CD14-positive monocyte (primary cell): ENCODE measurements around the gene PXMP4. TPM values are rescaled to one million over a fixed set of nuclear protein-coding genes. Genes with fewer than 3 reads are reported as not detected.

Experiments used
- DNase-seq, 3 donors: peaks; one replicate each; pipeline ENCODE4 v3.0.0-alpha.2; 2011 to 2022
- H2AFZ ChIP-seq: 2 replicates; pipeline ENCODE4 v1.6.0; 2012; ENCODE audit warnings: mild to moderate bottlenecking, low read depth, low read length, inconsistent platforms; ENCODE audit not compliant: insufficient read depth, poor library complexity, severe bottlenecking
- H3K27ac ChIP-seq, 2 donors: 1 replicate in 1 of 2; 2 replicates in 1 of 2; pipeline ENCODE4 v1.5.1; 2012 to 2013; ENCODE audit warnings: low read length in 2 of 2, control low read depth in 1 of 2, inconsistent platforms in 1 of 2, low read depth in 1 of 2, mild to moderate bottlenecking in 1 of 2
- H3K27me3 ChIP-seq, 2 donors: one replicate each; pipeline versions ENCODE4 v1.6.0 to v1.6.1; 2011 to 2013; ENCODE audit warnings: low read length in 2 of 2; ENCODE audit not compliant: control insufficient read depth in 2 of 2, insufficient read depth in 2 of 2
- H3K36me3 ChIP-seq, 2 donors: replicated peaks in 1 of 2; 1 replicate in 1 of 2; 2 replicates in 1 of 2; pipeline versions ENCODE4 v1.5.1 to v1.6.1; 2012 to 2013; ENCODE audit warnings: low read length in 2 of 2, control low read depth in 1 of 2, inconsistent platforms in 1 of 2, mild to moderate bottlenecking in 1 of 2; ENCODE audit not compliant: insufficient read depth in 2 of 2, control insufficient read depth in 1 of 2
- H3K4me1 ChIP-seq, 2 donors: 1 replicate in 1 of 2; 2 replicates in 1 of 2; pipeline versions ENCODE4 v1.5.1 to v1.6.1; 2012 to 2013; ENCODE audit warnings: low read length in 2 of 2, control low read depth in 1 of 2, inconsistent platforms in 1 of 2, mild to moderate bottlenecking in 1 of 2, moderate library complexity in 1 of 2; ENCODE audit not compliant: insufficient read depth in 2 of 2, control insufficient read depth in 1 of 2
- H3K4me2 ChIP-seq: replicated peaks from 2 replicates; pipeline ENCODE3; 2012; ENCODE audit warnings: low read length, moderate library complexity, mild to moderate bottlenecking; ENCODE audit not compliant: poor library complexity, severe bottlenecking; ENCODE audit errors: extremely low read depth
- H3K4me3 ChIP-seq, 3 experiments: fragments of 200-600 bp in 1 of 3; sonication (generic) in 1 of 3; replicated peaks in 1 of 3; 1 replicate in 2 of 3; 2 replicates in 1 of 3; pipeline ENCODE4 v1.5.1; 2011 to 2013; ENCODE audit warnings: low read length in 3 of 3, mild to moderate bottlenecking in 3 of 3, control low read depth in 2 of 3, low read depth in 2 of 3, inconsistent platforms in 1 of 3, moderate library complexity in 1 of 3
- H3K79me2 ChIP-seq: 2 replicates; pipeline ENCODE4 v1.6.0; 2012; ENCODE audit warnings: mild to moderate bottlenecking, control low read depth, inconsistent platforms, low read length, moderate library complexity; ENCODE audit not compliant: insufficient read depth
- H3K9ac ChIP-seq: 2 replicates; pipeline ENCODE4 v1.6.0; 2017; ENCODE audit warnings: low read length, mild to moderate bottlenecking; ENCODE audit not compliant: insufficient read depth, poor library complexity, severe bottlenecking
- H3K9me3 ChIP-seq, 2 donors: replicated peaks in 1 of 2; 1 replicate in 1 of 2; 2 replicates in 1 of 2; pipeline versions ENCODE4 v1.5.1 to v1.6.1; 2012 to 2013; ENCODE audit warnings: low read length in 2 of 2, control low read depth in 1 of 2; ENCODE audit not compliant: control insufficient read depth in 1 of 2, insufficient read depth in 1 of 2
- H4K20me1 ChIP-seq: 2 replicates; pipeline ENCODE4 v1.6.0; 2012; ENCODE audit warnings: mild to moderate bottlenecking, low read length, control low read depth, moderate library complexity; ENCODE audit not compliant: insufficient read depth
- H3K27ac Mint-ChIP-seq, 7 donors: one replicate each; pipeline ENCODE4 v1.8.0; 2020; ENCODE audit warnings: mild to moderate bottlenecking in 7 of 7, mixed read lengths in 7 of 7, moderate library complexity in 6 of 7, inconsistent platforms in 2 of 7
- H3K27me3 Mint-ChIP-seq, 3 donors: one replicate each; pipeline ENCODE4 v1.8.0; 2021 to 2022; ENCODE audit warnings: low read depth in 3 of 3, mild to moderate bottlenecking in 3 of 3, mixed read lengths in 3 of 3, moderate library complexity in 3 of 3, inconsistent platforms in 1 of 3
- H3K36me3 Mint-ChIP-seq, 2 donors: one replicate each; pipeline ENCODE4 v1.8.0; 2020; ENCODE audit warnings: mixed read lengths in 2 of 2, inconsistent platforms in 1 of 2, mild to moderate bottlenecking in 1 of 2
- H3K4me1 Mint-ChIP-seq: one replicate; pipeline ENCODE4 v1.8.0; 2020; ENCODE audit warnings: mild to moderate bottlenecking, mixed read lengths
- H3K4me3 Mint-ChIP-seq, 2 donors: one replicate each; pipeline ENCODE4 v1.8.0; 2020; ENCODE audit warnings: mild to moderate bottlenecking in 2 of 2, mixed read lengths in 2 of 2, moderate library complexity in 1 of 2
- H3K9me3 Mint-ChIP-seq, 7 donors: one replicate each; pipeline ENCODE4 v1.8.0; 2020 to 2022; ENCODE audit warnings: mixed read lengths in 7 of 7, mild to moderate bottlenecking in 6 of 7, moderate library complexity in 6 of 7, inconsistent platforms in 2 of 7
- CTCF ChIP-seq: fragments of 200-600 bp; IDR thresholded peaks from one replicate; pipeline ENCODE4 v1.8.0; 2022; ENCODE audit warnings: antibody characterized with exemption, mild to moderate bottlenecking
- WGBS: methylation state at CpG from one replicate; pipeline ENCODE4 v1.1.5; 2013; ENCODE audit warnings: missing lambda C conversion rate; ENCODE audit not compliant: insufficient coverage; 5-methylcytosine and 5-hydroxymethylcytosine counted together
- intact Hi-C, 2 donors: fragments of 100-400 bp; cut with micrococcal nuclease; formaldehyde crosslinking; loops; one replicate each; pipeline versions ENCODE4 v1.15.0 to v1.15.1; 2023
- polyA plus RNA-seq, 3 donors: library from polyadenylated mRNA; depleted of rRNA in 1 of 3; unstranded in 2 of 3; stranded (reverse) in 1 of 3; fragments of 300-500 nt in 2 of 3; fragments of >200 nt in 1 of 3; fragmentation: Illumina TruSeq in 2 of 3; gene quantifications; 1 replicate in 2 of 3; 2 replicates in 1 of 3; pipeline ENCODE4 v1.2.3, GENCODE V29; 2012 to 2021

PXMP4 gene
- polyA plus RNA-seq, 3 donors, result 4.9 to 11.4 (median 9.0) TPM

GRCh38 chr20:33660685-33661058 lies 59.4 kb downstream of the PXMP4 start:
- H3K4me1 Mint-ChIP-seq, result peaks cover 20% of the 10 kb centered on the region
- H3K9ac ChIP-seq, result no peak overlapping the region

DNA sequence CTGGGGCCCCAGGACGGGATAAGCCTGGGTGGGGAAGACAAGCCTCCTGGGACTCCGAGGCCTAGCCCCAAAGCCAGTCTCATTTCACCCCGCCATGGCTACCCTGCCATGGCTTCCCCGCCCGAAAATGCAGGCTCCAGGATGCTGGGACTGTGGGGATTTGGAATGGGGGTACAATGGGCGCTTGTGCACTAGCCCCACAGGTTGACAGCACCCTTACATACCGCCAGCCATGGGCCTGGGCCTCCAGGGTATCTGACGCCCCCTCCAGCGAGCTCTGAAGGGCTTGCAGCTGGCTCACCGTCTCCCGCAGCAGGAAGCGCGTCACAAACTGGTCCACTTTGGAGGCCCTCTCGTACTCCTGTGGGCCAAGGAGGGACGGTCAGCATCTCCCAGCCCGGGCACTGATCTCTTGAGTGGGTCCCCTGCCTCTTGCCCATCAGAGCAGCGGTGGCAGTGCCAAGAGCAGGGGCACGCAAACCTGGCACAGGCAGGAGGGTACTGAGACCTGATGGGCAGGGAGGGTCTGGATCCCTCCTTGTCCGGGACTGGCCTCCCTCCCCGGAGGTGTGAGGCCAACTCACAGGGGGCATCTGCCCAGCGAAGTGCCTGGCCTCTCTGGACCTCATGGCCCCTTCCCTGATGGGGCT lies 60.0 kb downstream of the PXMP4 start:
- no peak overlapping the region for H2AFZ ChIP-seq
- Mint-ChIP-seq H3K4me1 (peaks cover 20% of the 10 kb centered on the region), H3K9me3 (peaks cover 0 to 3% (median 0%) of the 10 kb centered on the region in 7 donors), H3K27me3 (peaks cover 0 to 3% (median 3%) of the 10 kb centered on the region in 3 donors), H3K27ac (no peak overlapping the region), H3K36me3 (peaks cover 0 to 5% of the 10 kb centered on the region in 2 donors), H3K4me3 (no peak overlapping the region)
- no peaks in the 10 kb centered on the region for H3K36me3 ChIP-seq
- no peaks in the 10 kb centered on the region for H3K27me3 ChIP-seq
- intact Hi-C loops, result loop anchor here (5.0 to 10.0 kb wide), 3 partner anchors 175 to 335 kb away; partner anchors contain the start of gene RALY (in 2 of the 2)
- 96% methylated on average over 21 of the region's 21 CpGs for WGBS
- H4K20me1 ChIP-seq, result no peaks in the 10 kb centered on the region
- no peak overlapping the region for H3K9ac ChIP-seq
- H3K9me3 ChIP-seq, result no peaks in the 10 kb centered on the region
- no peaks in the 10 kb centered on the region for H3K79me2 ChIP-seq
- no peak for DNase-seq
- H3K4me3 ChIP-seq, result no peak overlapping the region
- H3K4me2 ChIP-seq, result no peak overlapping the region
- peaks cover 16 to 22% of the 10 kb centered on the region in 2 donors for H3K4me1 ChIP-seq
- TF ChIP-seq CTCF, result no peak
- H3K27ac ChIP-seq, result no peak overlapping the region

More at GRCh38 chr20:33660685-33661058, 59.4 kb downstream of the PXMP4 start:
- DNase-seq, result no peak
- H3K9me3 Mint-ChIP-seq, result peaks cover 0 to 3% (median 0%) of the 10 kb centered on the region in 7 donors
- H3K4me3 ChIP-seq, result no peak overlapping the region
- H3K27me3 ChIP-seq, result no peaks in the 10 kb centered on the region
- no peak for TF ChIP-seq CTCF
- peaks cover 17 to 24% of the 10 kb centered on the region in 2 donors for H3K4me1 ChIP-seq
- H3K9me3 ChIP-seq, result no peaks in the 10 kb centered on the region
- H3K4me2 ChIP-seq, result no peak overlapping the region
- H3K36me3 ChIP-seq, result no peaks in the 10 kb centered on the region
- no peak overlapping the region for H3K27ac ChIP-seq
- no peaks in the 10 kb centered on the region for H3K79me2 ChIP-seq
- no peak overlapping the region for H3K4me3 Mint-ChIP-seq
- intact Hi-C loops, result loop anchor here (5.0 to 10.0 kb wide), 3 partner anchors 176 to 334 kb away; partner anchors contain the start of gene RALY (in 2 of the 2)
- H3K27ac Mint-ChIP-seq, result no peak overlapping the region
- peaks cover under 1 to 3% (median 3%) of the 10 kb centered on the region in 3 donors for H3K27me3 Mint-ChIP-seq
- no peak overlapping the region for H2AFZ ChIP-seq
- peaks cover 0 to 5% of the 10 kb centered on the region in 2 donors for H3K36me3 Mint-ChIP-seq
- no peaks in the 10 kb centered on the region for H4K20me1 ChIP-seq
- WGBS, result 88% methylated on average over 7 of the region's 7 CpGs
